Central memory CD8-positive, alpha-beta T cell (primary cell): ENCODE data around the gene CTSV.
"Not testable (repeated sequence)": the region's sequence is repeated elsewhere in the genome, so short reads cannot be mapped to it uniquely, and the experiment has no call there.

Experiments
- ATAC-seq: fragments of 150-1000 bp; cut with Tn5 transposase; replicated peaks from 2 replicates; pipeline ENCODE4 v1.10.0; 2022; ENCODE audit warnings: mild to moderate bottlenecking, moderate FRiP score, moderate number of reproducible peaks; ENCODE audit not compliant: poor library complexity, severe bottlenecking; ENCODE audit errors: extremely low read depth
- DNase-seq, 2 donors: peaks; one replicate each; pipeline ENCODE4 v3.0.0; 2021; ENCODE audit warnings: low spot score in 2 of 2
- H3K27ac Mint-ChIP-seq: one replicate; pipeline ENCODE4 v1.8.0; 2022; ENCODE audit warnings: low read depth, mild to moderate bottlenecking, moderate library complexity, mixed read lengths
- H3K27me3 Mint-ChIP-seq: one replicate; pipeline ENCODE4 v1.8.0; 2022; ENCODE audit warnings: mixed read lengths
- H3K36me3 Mint-ChIP-seq: one replicate; pipeline ENCODE4 v1.8.0; 2022; ENCODE audit warnings: mild to moderate bottlenecking, moderate library complexity, mixed read lengths; ENCODE audit not compliant: insufficient read depth
- H3K4me1 Mint-ChIP-seq: one replicate; pipeline ENCODE4 v1.8.0; 2022; ENCODE audit warnings: mixed read lengths
- H3K4me3 Mint-ChIP-seq: one replicate; pipeline ENCODE4 v1.8.0; 2022; ENCODE audit warnings: mild to moderate bottlenecking, moderate library complexity, mixed read lengths
- H3K9me3 Mint-ChIP-seq: one replicate; pipeline ENCODE4 v1.8.0; 2022; ENCODE audit warnings: mixed read lengths

Gene CTSV

DNA sequence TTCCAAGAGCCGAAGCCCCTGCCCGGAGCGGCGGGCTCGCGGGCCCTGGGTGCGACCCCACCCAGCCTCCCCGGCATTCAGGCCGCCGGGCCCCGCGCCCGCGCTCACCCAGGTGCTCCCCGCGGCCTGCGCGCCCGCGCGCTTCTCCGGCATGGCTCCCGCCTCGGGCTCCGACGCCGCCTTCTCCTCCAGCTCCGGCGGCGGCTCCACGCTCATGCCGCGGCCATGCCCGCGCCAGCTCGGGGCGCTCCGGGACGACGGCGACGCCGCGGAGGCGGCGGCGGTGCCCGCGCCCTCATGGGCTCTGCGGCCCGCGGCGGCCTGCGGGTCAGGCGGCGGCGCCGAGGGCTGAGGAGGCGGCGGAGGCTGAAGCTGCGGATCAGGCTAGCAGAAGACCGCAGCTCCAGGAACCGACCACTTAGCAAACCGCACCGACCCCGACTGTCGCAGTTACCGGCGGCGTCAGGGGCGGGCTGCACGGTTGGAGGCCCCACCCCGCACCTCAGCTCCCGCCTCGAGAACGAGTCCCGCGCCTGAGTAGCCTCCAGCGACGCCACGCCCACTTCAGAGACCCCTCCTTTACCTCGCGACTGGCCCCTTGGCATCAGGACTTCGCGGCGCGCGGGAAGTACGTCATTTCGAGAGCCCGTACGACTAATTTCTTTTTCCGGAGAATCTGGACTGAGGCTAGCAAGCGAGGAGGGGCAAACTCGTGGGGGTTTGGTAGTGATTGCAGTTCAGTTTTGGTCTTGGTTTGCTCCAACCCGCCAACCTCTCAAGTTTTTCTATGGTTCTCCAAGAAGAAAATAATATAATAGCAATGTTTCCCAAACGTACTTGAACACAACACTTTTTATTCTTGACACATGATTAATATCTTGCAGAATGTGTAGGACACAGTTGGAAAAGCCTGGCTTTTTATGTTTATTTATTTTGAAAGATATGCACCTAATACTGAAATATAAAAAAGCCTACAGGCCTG lies 25.5 kb downstream of the CTSV start:
- DNase-seq: peak; percentile 59 to 65
- H3K4me3 Mint-ChIP-seq: peak overlapping the region; percentile 90
- H3K27ac Mint-ChIP-seq: peak overlapping the region; percentile 80
- ATAC-seq: peak; percentile 93
- not testable (repeated sequence) for H3K27me3 Mint-ChIP-seq, H3K36me3 Mint-ChIP-seq, H3K4me1 Mint-ChIP-seq, H3K9me3 Mint-ChIP-seq

DNA sequence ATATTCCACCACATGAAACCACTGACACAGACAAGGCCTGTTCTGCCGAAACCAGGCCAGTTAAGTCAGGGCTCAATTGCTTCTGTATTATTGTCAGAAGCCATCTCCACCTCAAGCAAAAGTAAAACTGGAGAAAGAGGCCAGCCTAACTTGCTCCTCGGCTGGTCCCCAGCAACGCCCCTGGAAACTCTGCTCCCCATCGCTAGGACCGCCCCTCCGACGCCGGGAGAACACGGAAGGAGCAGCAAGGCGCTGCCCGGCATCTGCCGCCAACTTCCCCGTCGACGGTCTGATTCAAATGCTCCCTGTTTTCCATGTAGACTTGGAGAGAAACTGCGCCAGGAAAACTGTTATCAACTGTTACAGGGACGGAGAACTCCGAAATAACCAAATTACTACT lies 26.3 kb downstream of the CTSV start:
- H3K36me3 Mint-ChIP-seq, H3K4me1 Mint-ChIP-seq, DNase-seq, H3K27me3 Mint-ChIP-seq, H3K9me3 Mint-ChIP-seq: not testable (repeated sequence)
- Mint-ChIP-seq H3K27ac (peak overlapping the region; percentile 71), H3K4me3 (peak overlapping the region; percentile 90)
- ATAC-seq: peak; percentile 41

DNA sequence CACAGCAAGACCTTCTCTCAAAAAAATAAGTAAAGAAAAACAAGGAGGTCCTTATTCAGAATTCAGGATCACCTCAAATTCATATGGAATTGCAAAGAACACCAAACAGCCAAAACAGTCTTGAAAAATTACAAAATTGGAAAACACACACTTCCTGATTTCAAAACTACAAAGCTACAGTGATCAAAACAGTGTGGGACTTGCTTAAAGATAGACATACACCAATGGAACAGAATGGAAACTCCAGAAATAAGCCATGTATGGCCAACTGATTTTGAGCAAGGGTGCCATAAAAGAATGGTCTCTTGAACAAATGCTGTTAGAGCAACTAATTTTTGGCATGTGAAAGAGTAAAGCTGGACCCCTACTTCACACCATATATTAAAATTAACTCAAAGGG lies 36.7 kb downstream of the CTSV start:
- DNase-seq, ATAC-seq, H3K9me3 Mint-ChIP-seq, H3K36me3 Mint-ChIP-seq, H3K4me3 Mint-ChIP-seq, H3K27me3 Mint-ChIP-seq, H3K27ac Mint-ChIP-seq: not testable (repeated sequence)
- H3K4me1 Mint-ChIP-seq: peaks cover 38% of the 10 kb centered on the region

GRCh38 chr9:97001338-97001737 lies 37.6 kb downstream of the CTSV start:
- H3K9me3 Mint-ChIP-seq, H3K27me3 Mint-ChIP-seq, H3K27ac Mint-ChIP-seq, ATAC-seq, H3K36me3 Mint-ChIP-seq, DNase-seq, H3K4me3 Mint-ChIP-seq: not testable (repeated sequence)
- H3K4me1 Mint-ChIP-seq: peaks cover 38% of the 10 kb centered on the region

DNA sequence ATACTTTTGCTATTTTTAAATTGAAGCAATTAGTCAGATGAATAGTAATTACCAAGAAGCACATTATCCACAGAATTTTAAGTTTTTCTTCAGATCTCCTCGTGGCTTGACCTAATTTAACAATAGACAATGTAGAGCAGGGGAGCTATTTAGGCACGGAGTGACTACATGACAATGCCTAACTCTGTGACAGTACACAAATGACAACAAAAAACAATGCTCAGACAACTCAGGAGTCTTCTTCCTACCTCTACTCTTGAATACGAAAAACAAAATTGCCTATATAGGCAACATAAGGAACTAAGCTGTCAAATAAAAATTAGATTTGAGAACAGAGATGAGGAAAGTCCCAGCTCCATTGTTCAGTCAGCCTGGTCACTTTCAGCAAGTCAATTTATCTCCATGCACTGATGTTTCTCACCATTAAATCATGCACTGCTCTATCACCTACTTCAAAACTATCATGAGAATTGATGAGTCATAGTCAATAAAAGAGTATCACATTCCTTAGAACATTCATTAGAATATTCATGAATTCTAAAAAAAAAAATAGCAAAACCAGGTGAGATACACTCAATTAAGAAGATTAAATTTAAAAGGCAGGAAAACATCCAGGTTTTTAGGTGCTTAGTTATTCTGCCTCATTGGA lies 38.7 kb downstream of the CTSV start:
- not testable (repeated sequence) for DNase-seq

GRCh38 chr9:96999733-97000132 lies 39.2 kb downstream of the CTSV start:
- not testable (repeated sequence) for ATAC-seq, H3K36me3 Mint-ChIP-seq, DNase-seq, H3K27ac Mint-ChIP-seq, H3K27me3 Mint-ChIP-seq, H3K9me3 Mint-ChIP-seq, H3K4me3 Mint-ChIP-seq
- peaks cover 38% of the 10 kb centered on the region for H3K4me1 Mint-ChIP-seq

More for the DNA sequence above, 38.7 kb downstream of the CTSV start:
- not testable (repeated sequence) for H3K9me3 Mint-ChIP-seq, H3K27me3 Mint-ChIP-seq, H3K4me3 Mint-ChIP-seq, H3K36me3 Mint-ChIP-seq, ATAC-seq
- Mint-ChIP-seq H3K4me1 (peaks cover 38% of the 10 kb centered on the region), H3K27ac (peak overlapping the region; percentile 42)

GRCh38 chr9:96997009-96997701 lies 41.8 kb downstream of the CTSV start:
- not testable (repeated sequence) for H3K4me3 Mint-ChIP-seq

DNA sequence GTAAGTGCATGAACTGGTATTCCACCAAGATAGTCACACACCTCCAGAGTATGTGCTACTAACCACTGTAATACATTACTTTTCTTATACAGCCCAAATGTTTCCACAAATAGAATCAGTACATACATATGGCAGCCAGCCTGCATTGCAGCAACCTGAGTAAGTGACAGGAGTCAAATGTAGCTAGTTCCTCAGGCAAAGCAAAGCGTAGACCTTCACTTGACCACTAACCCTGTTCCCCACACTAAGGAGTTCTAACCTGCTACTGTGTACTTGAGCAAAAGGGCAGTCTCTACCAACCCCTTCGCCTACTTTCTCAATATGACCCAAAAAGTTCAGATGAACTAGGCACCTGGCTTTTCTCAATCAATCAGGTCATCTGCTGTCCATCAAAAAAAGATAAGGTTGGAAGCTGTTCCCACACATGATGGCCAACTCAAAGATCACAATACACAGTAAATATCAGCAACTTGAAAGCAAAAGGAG lies 44.4 kb downstream of the CTSV start:
- peaks cover 11% of the 10 kb centered on the region for H3K4me1 Mint-ChIP-seq
- not testable (repeated sequence) for H3K4me3 Mint-ChIP-seq, H3K27ac Mint-ChIP-seq, H3K36me3 Mint-ChIP-seq, ATAC-seq, H3K27me3 Mint-ChIP-seq, H3K9me3 Mint-ChIP-seq, DNase-seq

More at GRCh38 chr9:96997009-96997701, 41.8 kb downstream of the CTSV start:
- ATAC-seq, H3K27me3 Mint-ChIP-seq, DNase-seq, H3K36me3 Mint-ChIP-seq, H3K9me3 Mint-ChIP-seq: not testable (repeated sequence)
- peak overlapping the region; percentile 41 for H3K27ac Mint-ChIP-seq
- peaks cover 23% of the 10 kb centered on the region for H3K4me1 Mint-ChIP-seq

DNA sequence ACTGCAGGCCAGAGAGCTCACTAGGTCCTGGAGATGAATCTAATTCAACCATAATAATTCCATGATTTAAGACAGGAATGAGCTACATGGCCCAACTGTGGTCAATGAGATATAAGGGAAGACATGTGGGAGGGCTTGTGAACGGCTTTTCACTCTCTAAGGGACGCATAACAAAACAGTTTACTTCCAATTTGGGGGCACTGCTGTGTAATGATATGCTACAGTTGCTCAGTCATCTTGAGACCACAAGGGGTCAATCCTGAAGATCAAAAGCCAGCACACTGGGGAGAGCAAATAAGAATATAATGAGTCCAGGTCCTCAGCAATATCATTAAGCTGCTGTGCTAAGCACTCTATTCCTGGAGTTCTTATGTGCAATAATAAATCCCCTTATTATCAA lies 46.6 kb downstream of the CTSV start:
- not testable (repeated sequence) for H3K27me3 Mint-ChIP-seq, H3K36me3 Mint-ChIP-seq, H3K9me3 Mint-ChIP-seq, DNase-seq, H3K4me3 Mint-ChIP-seq, H3K27ac Mint-ChIP-seq, ATAC-seq
- peaks cover 19% of the 10 kb centered on the region for H3K4me1 Mint-ChIP-seq

DNA sequence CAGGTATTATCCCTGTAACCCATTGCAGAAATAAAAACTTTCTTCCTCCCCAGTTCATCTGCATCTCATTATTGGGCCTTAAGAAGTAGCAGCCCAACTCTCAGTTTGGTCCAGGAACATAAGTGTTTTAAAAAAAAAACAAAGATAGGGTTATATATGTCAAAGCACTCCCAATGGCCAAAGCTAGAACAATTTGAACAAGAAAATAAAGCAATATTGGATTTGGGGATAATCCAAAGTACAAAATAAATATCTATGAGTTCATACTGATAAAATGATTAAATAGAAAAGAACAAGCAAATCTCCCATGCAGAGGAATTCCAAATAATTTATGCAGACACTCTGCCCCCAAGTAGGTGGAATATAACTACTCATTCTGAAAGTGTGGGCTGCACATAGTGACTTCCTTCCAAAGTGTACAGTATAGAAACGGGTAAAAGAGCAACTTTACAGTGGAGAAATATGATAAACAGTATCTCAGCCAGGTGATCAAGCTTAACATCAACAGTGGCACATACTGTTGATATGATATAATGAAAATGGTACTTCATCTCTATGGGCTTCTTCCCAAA lies 49.1 kb downstream of the CTSV start:
- DNase-seq, H3K36me3 Mint-ChIP-seq, H3K27ac Mint-ChIP-seq, H3K27me3 Mint-ChIP-seq, ATAC-seq, H3K9me3 Mint-ChIP-seq, H3K4me3 Mint-ChIP-seq: not testable (repeated sequence)
- peaks cover 31% of the 10 kb centered on the region for H3K4me1 Mint-ChIP-seq

- DNase-seq, H3K9me3 Mint-ChIP-seq, H3K36me3 Mint-ChIP-seq, H3K4me3 Mint-ChIP-seq, H3K27me3 Mint-ChIP-seq, ATAC-seq, H3K27ac Mint-ChIP-seq: not testable (repeated sequence)
- peaks cover 28% of the 10 kb centered on the region for H3K4me1 Mint-ChIP-seq
These were observed 54.1 kb downstream of the CTSV start for GRCh38 chr9:96984887-96985286.

DNA sequence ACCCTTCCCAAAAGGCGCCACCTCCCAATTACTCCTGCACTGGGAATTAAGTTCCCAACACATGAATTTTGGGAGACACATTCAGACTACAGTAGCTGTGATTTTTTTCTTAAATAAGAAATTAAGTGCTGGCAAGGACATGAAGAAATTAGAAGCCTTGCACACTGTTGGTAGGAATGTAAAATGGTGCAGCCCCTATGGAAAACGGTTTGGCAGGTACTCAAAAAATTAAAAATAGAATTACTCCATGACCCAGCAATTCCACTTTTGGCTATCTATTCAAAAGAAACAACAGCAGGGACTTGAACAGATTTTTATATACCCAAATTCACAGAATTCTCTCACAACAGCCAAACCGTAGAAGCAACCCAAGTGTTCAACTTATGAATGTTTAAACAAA lies 54.8 kb downstream of the CTSV start:
- not testable (repeated sequence) for H3K27me3 Mint-ChIP-seq, H3K9me3 Mint-ChIP-seq, H3K4me3 Mint-ChIP-seq, H3K36me3 Mint-ChIP-seq, H3K27ac Mint-ChIP-seq, DNase-seq, ATAC-seq
- H3K4me1 Mint-ChIP-seq: peaks cover 25% of the 10 kb centered on the region
